Endodermal cell (in vitro differentiated cells): Measurements from ENCODE around the gene SHBG. TPM values are rescaled to one million over a fixed set of nuclear protein-coding genes. Genes with fewer than 3 reads are reported as not detected.

Experiments
- DNase-seq: peaks from one replicate; pipeline ENCODE4 v3.0.0-alpha.2; 2017
- H3K27ac ChIP-seq: 2 replicates; pipeline ENCODE4 v1.5.1; 2013; ENCODE audit warnings: mild to moderate bottlenecking, low read depth, low read length, moderate library complexity
- H3K27me3 ChIP-seq: 2 replicates; pipeline ENCODE4 v1.6.1; 2013; ENCODE audit warnings: mild to moderate bottlenecking, low read length, moderate library complexity; ENCODE audit not compliant: insufficient read depth, control insufficient read depth, poor library complexity, severe bottlenecking
- H3K36me3 ChIP-seq: 2 replicates; pipeline ENCODE4 v1.7.0; 2013; ENCODE audit warnings: mild to moderate bottlenecking, low read length, moderate library complexity; ENCODE audit not compliant: control insufficient read depth, insufficient read depth
- H3K4me1 ChIP-seq: one replicate; pipeline ENCODE4 v1.7.0; 2013; ENCODE audit warnings: low read length; ENCODE audit not compliant: control insufficient read depth, insufficient read depth
- H3K4me3 ChIP-seq: 2 replicates; pipeline ENCODE4 v1.5.1; 2013; ENCODE audit warnings: mild to moderate bottlenecking, low read length, moderate library complexity
- H3K9ac ChIP-seq: 2 replicates; pipeline ENCODE4 v1.6.1; 2013; ENCODE audit warnings: mild to moderate bottlenecking, low read length, moderate library complexity; ENCODE audit not compliant: poor library complexity, severe bottlenecking; ENCODE audit errors: extremely low read depth
- H3K9me3 ChIP-seq: 2 replicates; pipeline ENCODE4 v1.6.1; 2013; ENCODE audit warnings: mild to moderate bottlenecking, low read length, moderate library complexity; ENCODE audit not compliant: control insufficient read depth
- H3K27ac Mint-ChIP-seq: 2 replicates; pipeline ENCODE4 v1.8.0; 2020; ENCODE audit warnings: mixed read lengths
- H3K27me3 Mint-ChIP-seq: 2 replicates; pipeline ENCODE4 v1.8.0; 2021; ENCODE audit warnings: mild to moderate bottlenecking, mixed read lengths; ENCODE audit not compliant: insufficient read depth
- H3K36me3 Mint-ChIP-seq: 2 replicates; pipeline ENCODE4 v1.8.0; 2020; ENCODE audit warnings: low read depth, mixed read lengths
- H3K4me1 Mint-ChIP-seq: 2 replicates; pipeline ENCODE4 v1.8.0; 2020; ENCODE audit warnings: mixed read lengths
- H3K4me3 Mint-ChIP-seq: 2 replicates; pipeline ENCODE4 v1.8.0; 2020; ENCODE audit warnings: mild to moderate bottlenecking, moderate library complexity, mixed read lengths
- H3K9me3 Mint-ChIP-seq: 2 replicates; pipeline ENCODE4 v1.8.0; 2020; ENCODE audit warnings: mild to moderate bottlenecking, mixed read lengths
- whole genome bisulfite sequencing, 2 experiments: methylation state at CpG; one replicate each; pipeline versions ENCODE4 v1.1.5 to v1.1.7; 2013; ENCODE audit warnings: missing lambda C conversion rate in 2 of 2, mixed read lengths in 1 of 2; ENCODE audit not compliant: insufficient coverage in 1 of 2, insufficient read length in 1 of 2; 5-methylcytosine and 5-hydroxymethylcytosine counted together
- total RNA-seq, 2 donors: library from RNA; stranded (reverse); fragmentation: NEBNext Ultra II Directional in 1 of 2; extraction: Animal tissue kit (Norgen Biotek cat#: 25700) in 1 of 2; gene quantifications; 2 replicates in 1 of 2; 3 replicates in 1 of 2; pipeline ENCODE4 v1.2.1, GENCODE V29; 2021
- TF ChIP-seq, protein P1 (sequence below): fragments of 200-600 bp; sonication (generic); conservative IDR thresholded peaks from 2 replicates; pipeline ENCODE4 v1.5.0; 2021; ENCODE audit warnings: antibody characterized with exemption, mild to moderate bottlenecking

SHBG gene
- total RNA-seq, 2 donors from 2014 or later = 0.77 to 1.9 TPM

DNA sequence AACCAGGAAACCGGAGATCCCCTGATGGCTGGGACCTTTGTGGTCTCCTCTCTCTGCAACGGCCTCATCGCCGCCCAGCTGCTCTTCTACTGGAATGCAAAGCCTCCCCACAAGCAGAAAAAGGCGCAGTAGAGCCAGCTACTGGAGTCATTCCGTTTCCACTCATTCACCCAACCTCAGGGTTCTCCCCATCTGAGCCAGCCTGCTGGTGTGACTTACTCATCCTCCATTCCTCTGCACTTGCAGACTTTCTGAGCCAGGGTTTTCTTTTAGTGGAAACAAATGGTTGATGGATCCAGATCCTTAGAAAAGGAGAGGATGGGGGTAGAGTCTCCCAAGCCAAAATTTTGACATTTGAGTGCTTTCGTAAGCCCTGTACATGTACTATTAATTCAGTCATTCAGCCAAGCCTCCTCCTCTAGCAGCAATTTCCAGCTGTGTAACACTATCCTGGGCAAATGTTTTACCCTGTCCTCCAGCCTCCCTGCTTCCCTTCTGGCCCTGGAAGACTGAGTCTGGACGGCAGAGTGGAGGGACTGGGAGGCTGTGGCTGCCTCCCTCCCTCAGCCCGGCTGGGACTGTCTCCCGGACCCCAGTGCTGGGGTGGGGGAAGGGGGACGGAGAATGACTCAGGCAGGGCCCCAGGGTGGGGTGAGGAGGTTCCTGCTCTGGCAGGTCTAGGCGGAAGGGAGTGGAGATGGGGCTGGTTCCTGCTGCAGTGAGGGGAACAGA lies 42.3 kb upstream of the SHBG start:
- no peak overlapping the region for H3K9ac ChIP-seq
- H3K36me3 Mint-ChIP-seq = peaks cover 32% of the 10 kb centered on the region
- no peak overlapping the region for H3K27ac Mint-ChIP-seq
- peak overlapping the region; percentile 53 for H3K4me3 Mint-ChIP-seq
- peaks cover 15% of the 10 kb centered on the region for H3K4me1 ChIP-seq
- H3K27ac ChIP-seq = no peak overlapping the region
- TF ChIP-seq, protein P1, sequence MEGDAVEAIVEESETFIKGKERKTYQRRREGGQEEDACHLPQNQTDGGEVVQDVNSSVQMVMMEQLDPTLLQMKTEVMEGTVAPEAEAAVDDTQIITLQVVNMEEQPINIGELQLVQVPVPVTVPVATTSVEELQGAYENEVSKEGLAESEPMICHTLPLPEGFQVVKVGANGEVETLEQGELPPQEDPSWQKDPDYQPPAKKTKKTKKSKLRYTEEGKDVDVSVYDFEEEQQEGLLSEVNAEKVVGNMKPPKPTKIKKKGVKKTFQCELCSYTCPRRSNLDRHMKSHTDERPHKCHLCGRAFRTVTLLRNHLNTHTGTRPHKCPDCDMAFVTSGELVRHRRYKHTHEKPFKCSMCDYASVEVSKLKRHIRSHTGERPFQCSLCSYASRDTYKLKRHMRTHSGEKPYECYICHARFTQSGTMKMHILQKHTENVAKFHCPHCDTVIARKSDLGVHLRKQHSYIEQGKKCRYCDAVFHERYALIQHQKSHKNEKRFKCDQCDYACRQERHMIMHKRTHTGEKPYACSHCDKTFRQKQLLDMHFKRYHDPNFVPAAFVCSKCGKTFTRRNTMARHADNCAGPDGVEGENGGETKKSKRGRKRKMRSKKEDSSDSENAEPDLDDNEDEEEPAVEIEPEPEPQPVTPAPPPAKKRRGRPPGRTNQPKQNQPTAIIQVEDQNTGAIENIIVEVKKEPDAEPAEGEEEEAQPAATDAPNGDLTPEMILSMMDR = no peak
- no peaks in the 10 kb centered on the region for H3K9me3 Mint-ChIP-seq
- WGBS, 2 experiments = 72 to 84% methylated on average over 5 to 12 of the region's 12 CpGs
- H3K27me3 Mint-ChIP-seq = no peaks in the 10 kb centered on the region
- DNase-seq = peak; percentile 51
- H3K4me3 ChIP-seq = no peak overlapping the region
- peaks cover 55% of the 10 kb centered on the region for H3K36me3 ChIP-seq
- H3K27me3 ChIP-seq = no peaks in the 10 kb centered on the region
- H3K9me3 ChIP-seq = no peaks in the 10 kb centered on the region
- H3K4me1 Mint-ChIP-seq = peaks cover 24% of the 10 kb centered on the region

DNA sequence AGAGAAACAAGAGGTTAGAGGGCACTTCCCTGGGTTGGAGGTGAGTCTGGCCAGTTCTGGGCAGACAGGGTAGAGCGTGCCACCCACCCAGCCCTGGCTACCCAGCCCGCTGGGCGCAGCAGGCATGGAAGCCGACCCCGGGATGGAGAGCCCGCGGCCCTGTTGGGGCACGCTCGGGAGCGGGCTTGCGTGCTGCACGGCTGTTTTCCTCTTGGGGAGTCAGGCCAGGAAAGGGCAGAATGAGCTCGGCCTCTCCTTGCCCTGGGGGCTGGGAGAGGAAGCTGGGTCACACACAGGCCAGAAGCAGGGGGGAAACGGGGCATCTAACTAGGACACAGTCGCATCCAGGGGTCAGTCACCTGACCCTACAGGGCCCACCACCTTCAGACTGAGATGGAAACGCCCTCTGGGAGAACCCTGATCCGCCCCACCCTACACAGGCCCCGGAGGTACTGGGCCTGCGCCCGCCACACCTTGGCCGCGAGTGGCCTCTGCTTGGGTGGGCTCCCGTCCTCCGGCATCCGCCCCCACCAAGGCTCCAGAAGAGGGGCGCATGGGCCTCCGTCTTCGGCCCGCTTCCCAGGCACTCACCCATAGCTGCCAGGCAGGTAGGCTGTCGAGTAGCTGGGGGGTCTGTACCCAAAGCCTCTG lies 41.3 kb upstream of the SHBG start:
- TF ChIP-seq, protein P1 = no peak
- no peak overlapping the region for H3K27ac Mint-ChIP-seq
- Histone ChIP-seq H3K27ac (no peak overlapping the region), H3K4me1 (peaks cover 12% of the 10 kb centered on the region), H3K27me3 (no peaks in the 10 kb centered on the region), H3K9me3 (no peaks in the 10 kb centered on the region), H3K4me3 (peak overlapping the region; percentile 45), H3K36me3 (peaks cover 66% of the 10 kb centered on the region), H3K9ac (no peak overlapping the region)
- H3K27me3 Mint-ChIP-seq = no peaks in the 10 kb centered on the region
- peaks cover 24% of the 10 kb centered on the region for H3K4me1 Mint-ChIP-seq
- 88 to 92% methylated on average over 8 to 30 of the region's 30 CpGs for WGBS, 2 experiments
- peaks cover 41% of the 10 kb centered on the region for H3K36me3 Mint-ChIP-seq
- H3K4me3 Mint-ChIP-seq = peak overlapping the region; percentile 53
- H3K9me3 Mint-ChIP-seq = no peaks in the 10 kb centered on the region
- DNase-seq = peak; percentile 74

DNA sequence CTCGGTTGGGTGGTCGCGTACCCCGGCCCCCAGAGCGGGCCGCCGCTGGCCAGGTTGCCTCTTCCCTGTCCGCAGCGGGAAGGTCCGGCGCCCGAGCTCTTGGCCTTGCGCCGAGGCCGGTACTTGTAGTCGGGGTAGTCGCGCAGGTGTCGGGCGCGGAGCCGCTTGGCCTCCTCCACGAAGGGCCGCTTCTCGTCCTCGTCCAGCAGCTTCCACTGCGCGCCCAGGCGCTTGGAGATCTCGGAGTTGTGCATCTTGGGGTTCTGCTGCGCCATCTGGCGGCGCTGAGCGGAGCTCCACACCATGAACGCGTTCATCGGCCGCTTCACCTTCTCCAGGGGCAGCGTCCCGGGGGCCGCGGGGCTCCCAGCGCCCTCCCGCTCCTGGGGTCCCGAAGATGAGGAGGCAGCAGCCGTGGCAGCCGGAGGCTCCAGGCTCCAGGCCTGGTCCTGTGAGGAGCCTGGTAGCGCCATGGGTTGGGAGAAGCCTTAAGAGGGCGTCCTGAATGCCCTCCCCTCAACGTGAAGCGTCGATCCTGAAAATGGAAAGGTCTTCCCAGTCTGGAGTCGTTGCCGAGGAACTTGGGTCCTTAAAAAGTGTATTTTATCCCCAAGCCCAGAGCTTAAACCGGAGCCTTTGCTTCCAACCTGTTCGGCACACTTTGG lies 40.6 kb upstream of the SHBG start:
- no peaks in the 10 kb centered on the region for H3K27me3 Mint-ChIP-seq
- no peak overlapping the region for H3K27ac ChIP-seq
- 49 to 68% methylated on average over 32 to 56 of the region's 56 CpGs for WGBS, 2 experiments
- H3K4me1 Mint-ChIP-seq = peaks cover 23% of the 10 kb centered on the region
- no peaks in the 10 kb centered on the region for H3K9me3 ChIP-seq
- peaks cover 72% of the 10 kb centered on the region for H3K36me3 ChIP-seq
- peak overlapping the region; percentile 45 for H3K4me3 ChIP-seq
- H3K27ac Mint-ChIP-seq = peak overlapping the region; percentile 80
- peaks cover 12% of the 10 kb centered on the region for H3K4me1 ChIP-seq
- no peaks in the 10 kb centered on the region for H3K9me3 Mint-ChIP-seq
- H3K36me3 Mint-ChIP-seq = peaks cover 48% of the 10 kb centered on the region
- no peaks in the 10 kb centered on the region for H3K27me3 ChIP-seq
- peak; percentile 97 for DNase-seq
- TF ChIP-seq, protein P1 = peak; percentile 95
- H3K4me3 Mint-ChIP-seq = peak overlapping the region; percentile 53
- peak overlapping the region; percentile 3 for H3K9ac ChIP-seq
